ENCODE data around the gene CPNE6. TPM values are rescaled to one million over a fixed set of nuclear protein-coding genes. Genes with fewer than 3 reads are reported as not detected.
"Not testable (repeated sequence)": the region's sequence is repeated elsewhere in the genome, so short reads cannot be mapped to it uniquely, and the experiment has no call there.

The CPNE6 gene
- total RNA-seq, 6 donors from 2014 or later: not detected

GRCh38 chr14:24036169-24036962, 35.0 kb upstream of the CPNE6 start:
- no peaks in the 10 kb centered on the region for H3K27me3 ChIP-seq
- peak; percentile 95 to 96 for ATAC-seq (ENCODE audit: low FRiP score in 2 of 2)
- H3K27ac ChIP-seq: peak overlapping the region; percentile 79 to 95 (median 90)
- H3K9me3 ChIP-seq: peaks cover 0 to 8% (median 0%) of the 10 kb centered on the region in 4 donors
- peak overlapping the region; percentile 50 to 65 (median 56) for H3K4me3 ChIP-seq
- peaks cover 5 to 13% (median 9%) of the 10 kb centered on the region in 4 donors for H3K4me1 ChIP-seq
- DNase-seq: peak; percentile 84 to 96
- no peaks in the 10 kb centered on the region for H3K36me3 ChIP-seq
- peak; percentile 59 to 79 (median 64) for TF ChIP-seq CTCF (IDR thresholded peaks at IDR 0.05)
- peak; percentile 3 to 37 for TF ChIP-seq POLR2AphosphoS5 (IDR thresholded peaks at IDR 0.05)
- TF ChIP-seq EP300 (IDR thresholded peaks at IDR 0.05): no peak
- TF ChIP-seq POLR2A (IDR thresholded peaks at IDR 0.05): peak in 2 of 4 donors; percentile 36 to 57
- 0 to 1% methylated on average over 23 to 32 of the region's 50 CpGs for WGBS, 2 donors

- 38 to 40% methylated on average over 10 of the region's 10 CpGs for WGBS, 2 donors
- H3K27me3 ChIP-seq; H3K9me3 ChIP-seq; H3K36me3 ChIP-seq; ATAC-seq (ENCODE audit: low FRiP score in 2 of 2); DNase-seq: not testable (repeated sequence)
- Histone ChIP-seq H3K27ac (peak overlapping the region; percentile 79 to 95 (median 90)), H3K4me1 (peaks cover 5 to 13% (median 9%) of the 10 kb centered on the region in 4 donors), H3K4me3 (peak overlapping the region in 3 of 4 donors; percentile 50 to 65 (median 59))
- peak in 1 of 6 experiments; percentile 0 for TF ChIP-seq CTCF (IDR thresholded peaks at IDR 0.05)
Observed at GRCh38 chr14:24036963-24037657, 34.3 kb upstream of the CPNE6 start.

GRCh38 chr14:24037658-24038037, 33.7 kb upstream of the CPNE6 start:
- TF ChIP-seq POLR2AphosphoS5 (IDR thresholded peaks at IDR 0.05): no peak
- TF ChIP-seq CTCF (IDR thresholded peaks at IDR 0.05): no peak
- TF ChIP-seq EP300 (IDR thresholded peaks at IDR 0.05): no peak
- no peak for TF ChIP-seq POLR2A (IDR thresholded peaks at IDR 0.05)
- H3K27ac ChIP-seq: no peak overlapping the region
- H3K4me3 ChIP-seq: no peak overlapping the region
- H3K9me3 ChIP-seq: peaks cover 0 to 1% (median 0%) of the 10 kb centered on the region in 4 donors
- no peaks in the 10 kb centered on the region for H3K27me3 ChIP-seq
- WGBS, 2 donors: 59 to 78% methylated on average over 12 to 14 of the region's 14 CpGs
- ATAC-seq (ENCODE audit: low FRiP score in 2 of 2): no peak
- peak in 1 of 2 donors; percentile 72 for DNase-seq
- H3K36me3 ChIP-seq: no peaks in the 10 kb centered on the region
- H3K4me1 ChIP-seq: peaks cover 5 to 13% (median 9%) of the 10 kb centered on the region in 4 donors

GRCh38 chr14:24038686-24039085, 32.7 kb upstream of the CPNE6 start:
- WGBS, 2 donors: 87 to 94% methylated on average over 2 of the region's 2 CpGs
- Histone ChIP-seq H3K9me3 (no peaks in the 10 kb centered on the region), H3K27me3 (no peaks in the 10 kb centered on the region), H3K27ac (no peak overlapping the region), H3K4me1 (peaks cover 5 to 11% (median 9%) of the 10 kb centered on the region in 4 donors), H3K36me3 (no peaks in the 10 kb centered on the region), H3K4me3 (no peak overlapping the region)
- no peak for ATAC-seq (ENCODE audit: low FRiP score in 2 of 2)
- no peak for DNase-seq
- TF ChIP-seq CTCF (IDR thresholded peaks at IDR 0.05) (no peak), POLR2A (IDR thresholded peaks at IDR 0.05) (no peak), EP300 (IDR thresholded peaks at IDR 0.05) (no peak), POLR2AphosphoS5 (IDR thresholded peaks at IDR 0.05) (no peak)

Data from upper lobe of left lung (tissue), 6 donors.